HG02759 (cell line): ENCODE measurements around the gene INAVA.
A peak's percentile ranks its signal among the peaks of the same experiment; 100 is the strongest.

ENCODE experiments used
- ATAC-seq: cut with Tn5 transposase; IDR thresholded peaks from one replicate; pipeline ENCODE4 v1.9.1; 2021; ENCODE audit warnings: mild to moderate bottlenecking, moderate library complexity; ENCODE audit not compliant: unreplicated experiment

INAVA gene

DNA sequence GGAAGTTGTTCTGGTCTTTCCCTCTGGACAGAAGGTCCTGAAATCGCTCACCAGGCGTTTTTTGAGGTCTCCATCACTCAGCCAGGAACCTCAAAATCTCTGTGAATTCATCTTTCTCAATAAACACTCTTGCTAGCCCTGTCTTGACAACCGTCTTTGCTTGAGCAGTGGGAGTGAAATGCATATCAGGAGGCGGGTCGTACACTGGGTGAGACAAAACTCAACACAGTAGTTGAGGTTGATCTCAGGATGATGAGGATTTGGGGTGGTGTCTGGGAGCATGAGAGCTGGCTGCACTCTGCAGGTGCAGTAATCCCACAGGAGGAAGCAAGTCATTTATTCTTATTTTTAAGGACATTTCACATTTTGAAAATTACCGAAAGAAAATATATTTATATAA lies 20.0 kb upstream of the INAVA start:
- no peak for ATAC-seq

DNA sequence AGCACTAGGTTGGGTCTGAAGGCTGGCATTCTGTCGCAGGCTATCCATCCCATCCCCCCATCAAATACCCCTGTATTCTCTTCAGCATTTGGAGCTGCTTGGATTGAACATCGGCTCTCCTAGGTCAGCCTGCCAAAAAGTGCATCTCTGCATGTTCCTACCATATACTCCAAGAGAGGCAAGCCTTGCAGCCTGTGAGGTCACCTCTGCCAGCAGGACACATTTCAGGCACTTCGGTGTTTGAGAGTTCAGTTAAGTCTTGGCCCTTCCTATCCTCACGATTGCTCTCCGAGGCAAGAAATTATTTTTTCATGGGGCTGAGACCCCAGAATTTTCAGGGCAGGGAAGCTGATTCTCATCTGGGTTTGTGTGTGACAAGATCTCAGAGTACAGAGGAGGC lies 19.3 kb upstream of the INAVA start:
- no peak for ATAC-seq

DNA sequence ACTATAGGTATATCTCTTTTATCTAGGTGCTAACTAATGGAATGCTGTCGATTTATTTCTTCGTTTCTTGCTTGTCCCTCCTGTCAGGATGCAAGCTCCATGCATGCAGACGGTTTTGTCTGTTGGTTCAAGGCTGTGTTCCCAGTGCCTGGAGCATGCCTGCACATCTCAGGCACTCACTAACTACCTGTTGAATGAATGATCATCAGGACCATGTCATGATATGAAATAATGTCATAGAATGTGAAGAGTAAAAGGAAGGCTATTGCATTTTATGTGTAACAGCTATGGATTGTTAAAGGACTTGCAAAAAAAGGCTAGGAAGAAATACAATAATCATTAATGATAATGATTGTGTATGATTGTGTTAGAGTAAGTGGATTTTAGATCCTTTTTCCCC lies 17.7 kb upstream of the INAVA start:
- ATAC-seq = no peak

DNA sequence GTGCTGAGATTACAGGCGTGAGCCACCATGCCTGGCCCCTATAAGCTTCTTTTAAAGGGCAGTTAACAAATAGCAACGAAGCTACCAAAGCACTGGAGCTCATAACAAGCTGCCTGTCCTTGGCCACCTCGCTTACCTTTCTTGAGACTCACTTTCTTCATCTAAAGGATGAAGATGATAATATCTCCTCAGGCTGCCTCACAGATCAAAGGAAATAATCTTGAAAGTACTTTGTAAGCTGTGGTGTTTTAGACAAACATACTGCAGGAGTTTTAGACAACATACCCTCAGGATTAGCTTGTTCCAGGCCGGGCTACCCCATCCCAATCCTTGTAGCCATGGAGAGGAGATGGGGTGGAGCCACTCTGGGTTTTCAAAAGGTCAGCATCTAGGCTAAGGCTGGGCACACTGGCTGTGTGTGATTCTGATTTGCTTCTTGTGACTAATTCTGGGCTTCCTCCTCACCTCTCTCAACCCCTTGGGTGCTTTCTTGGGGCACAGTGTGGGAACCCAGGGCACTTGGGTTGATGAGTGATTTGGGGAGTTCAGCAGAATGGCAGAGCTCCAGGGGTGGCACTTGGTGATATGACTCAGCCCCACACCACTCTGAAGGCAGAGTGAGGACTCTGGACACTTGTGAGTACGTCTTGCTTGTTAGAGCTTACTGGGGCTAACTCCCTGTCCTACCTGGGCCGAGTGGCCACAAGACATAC lies 16.7 kb upstream of the INAVA start:
- peak; percentile 76 for ATAC-seq

DNA sequence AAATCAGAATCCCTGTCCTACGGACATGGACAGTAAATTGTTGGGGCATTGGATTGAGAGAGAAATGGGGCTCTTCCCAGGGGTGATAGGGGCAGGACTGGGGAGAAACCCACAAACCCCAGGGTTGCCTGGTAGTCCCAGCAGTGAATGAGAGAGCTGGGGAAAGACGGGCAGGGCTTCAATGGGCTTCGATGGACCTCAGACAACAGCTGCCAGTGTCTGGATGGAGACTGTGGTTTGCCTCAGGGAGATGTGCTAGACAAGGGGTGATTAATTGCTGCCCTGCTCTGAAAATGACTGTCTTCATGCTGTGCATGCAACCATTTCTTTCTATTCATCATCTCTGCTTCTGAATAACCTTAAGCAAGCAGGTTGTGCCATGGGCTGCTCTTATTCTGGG lies 14.5 kb upstream of the INAVA start:
- ATAC-seq = peak; percentile 60

DNA sequence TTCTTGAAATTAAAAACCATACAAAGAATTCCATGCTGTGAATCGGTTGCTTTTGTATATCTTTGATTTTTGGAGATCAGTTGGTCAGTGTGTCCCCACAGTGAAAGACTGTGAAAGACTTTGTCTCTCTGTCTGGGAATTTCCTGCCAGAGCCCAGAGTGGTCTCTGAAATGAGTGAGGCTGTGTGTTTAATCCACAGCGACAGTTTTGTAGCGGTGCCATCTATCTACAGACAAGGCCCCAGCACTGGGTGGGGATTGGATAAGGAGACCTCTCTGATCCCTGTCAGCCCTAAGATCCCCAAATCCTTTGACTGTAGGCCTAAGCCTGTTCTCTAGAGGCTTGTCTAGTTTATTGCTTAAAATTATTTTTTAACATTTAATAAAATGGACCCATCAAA lies 11.6 kb upstream of the INAVA start:
- ATAC-seq = no peak

DNA sequence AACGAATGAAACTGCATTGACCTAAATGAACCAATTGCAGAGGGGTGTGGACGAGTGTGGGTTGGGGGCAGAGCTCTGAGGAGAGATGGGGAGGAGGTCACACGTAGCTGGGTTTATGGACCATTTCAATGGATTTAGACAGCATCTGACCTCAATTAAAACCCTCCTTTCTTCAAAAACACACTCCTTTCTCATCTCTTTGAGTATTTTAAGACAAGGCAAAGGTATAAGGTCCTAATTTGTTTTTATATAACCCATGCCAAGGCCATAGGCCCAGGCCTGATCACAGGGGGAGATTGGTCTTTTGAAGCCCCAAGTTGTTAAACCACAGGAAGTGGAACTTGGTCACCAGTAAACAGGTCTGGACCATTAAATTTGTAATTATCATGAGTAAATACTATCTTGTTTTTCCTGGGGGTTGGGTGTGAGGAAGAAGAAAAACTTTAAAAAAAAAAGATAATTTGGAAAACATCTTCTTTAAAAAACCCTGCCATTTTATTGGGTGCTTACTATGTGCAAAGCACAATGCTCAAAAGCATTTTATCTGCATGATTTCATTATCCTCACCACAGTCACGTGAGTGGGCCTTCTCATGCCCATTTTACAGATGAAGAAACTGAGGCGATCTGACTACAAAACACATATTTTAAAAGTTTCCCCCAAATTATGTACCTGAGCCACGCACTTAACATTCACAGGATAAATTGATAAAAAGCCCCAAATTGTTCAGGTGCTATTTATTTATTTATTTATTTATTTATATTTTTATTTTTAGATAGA lies 8.9 kb upstream of the INAVA start:
- ATAC-seq = no peak

DNA sequence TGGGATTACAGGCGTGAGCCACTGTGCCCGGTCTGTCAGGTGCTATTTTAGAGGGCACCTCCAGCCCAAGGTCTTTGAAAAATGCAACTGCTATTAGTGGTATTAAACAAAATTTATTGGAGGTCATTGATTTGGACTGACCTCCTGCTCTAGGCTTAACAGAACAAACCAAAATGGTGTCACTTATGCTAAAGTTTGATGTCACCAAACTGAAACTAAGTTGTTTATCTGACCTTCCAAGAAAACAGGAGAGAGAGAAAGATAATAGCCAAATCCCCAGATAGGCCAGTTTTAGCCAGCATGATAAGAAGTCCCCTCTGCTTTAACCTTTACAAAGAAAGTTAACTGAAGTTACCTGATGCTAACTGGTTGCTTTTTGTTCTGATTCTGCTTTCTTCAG lies 8.1 kb upstream of the INAVA start:
- ATAC-seq = no peak

DNA sequence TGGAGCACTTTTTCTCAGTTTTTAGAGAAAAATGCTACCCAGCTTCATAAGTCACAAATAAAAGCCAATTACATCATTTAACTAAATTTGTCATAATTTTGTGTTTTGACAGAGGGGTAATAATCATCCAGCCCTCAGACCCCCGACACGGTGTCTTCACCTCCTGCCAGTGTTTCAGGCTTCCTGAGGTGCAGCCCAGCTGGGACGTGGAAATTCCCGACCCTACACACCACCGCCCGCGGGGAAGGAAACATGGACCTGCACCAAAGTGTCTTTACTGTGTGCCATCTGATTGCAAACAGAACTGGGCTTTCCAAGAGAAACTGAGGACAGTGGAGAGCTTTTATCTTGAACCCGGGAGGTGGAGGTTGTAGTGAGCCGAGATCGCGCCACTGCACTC lies 7.7 kb upstream of the INAVA start:
- ATAC-seq = no peak

DNA sequence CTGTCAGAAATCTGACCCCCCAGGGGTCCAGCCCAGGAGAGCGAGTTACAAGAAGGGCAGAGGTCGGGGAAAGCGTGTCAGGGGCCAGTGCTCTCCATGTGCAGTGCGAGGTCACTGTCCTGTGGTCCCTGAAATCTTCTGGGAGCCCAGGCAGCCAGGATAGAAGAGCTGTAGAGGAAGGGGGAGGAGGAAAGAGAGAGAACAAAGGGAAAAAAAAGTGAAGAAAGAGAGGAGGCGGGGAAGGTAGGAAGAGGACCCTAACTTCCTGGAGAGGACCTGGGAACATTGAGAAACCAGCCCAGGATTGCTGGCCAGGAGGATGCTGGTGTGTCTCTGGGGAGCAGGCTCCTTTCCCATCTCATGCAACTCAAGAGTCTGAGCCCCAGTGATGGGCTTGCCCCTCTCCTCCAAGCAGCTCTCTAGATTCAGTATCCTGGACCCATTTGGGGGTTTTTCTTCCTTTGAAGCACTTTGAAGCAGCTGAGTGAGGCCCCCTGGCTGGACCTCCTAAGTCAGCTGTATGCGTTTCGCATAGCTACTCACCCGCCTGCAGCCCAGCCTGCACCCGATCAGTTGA lies 6.8 kb upstream of the INAVA start:
- no peak for ATAC-seq

DNA sequence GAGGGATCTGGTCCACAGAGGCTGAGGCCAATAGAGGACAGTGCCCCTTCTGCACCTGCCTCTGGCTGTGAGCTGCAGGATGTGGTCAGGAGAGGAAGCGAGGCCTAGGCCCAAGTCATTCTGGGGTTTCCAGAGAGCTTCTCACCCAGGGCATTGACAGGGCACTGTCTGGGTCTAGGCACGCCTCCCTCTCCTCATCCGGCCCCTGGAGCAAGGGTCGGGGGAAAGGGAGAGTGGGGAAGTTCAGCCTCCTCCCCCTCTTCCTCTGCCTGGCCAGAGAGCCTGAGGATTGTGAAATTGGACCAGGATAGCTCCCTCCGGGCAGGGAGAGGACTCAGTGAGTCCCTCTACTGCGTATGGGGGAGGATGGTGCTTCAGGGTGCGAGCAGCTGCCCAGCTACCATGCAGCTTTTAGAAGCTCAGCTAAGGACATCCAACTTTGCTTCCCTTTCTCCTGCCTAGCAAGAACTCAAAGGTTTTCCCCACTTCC lies 6.3 kb upstream of the INAVA start:
- peak; percentile 90 for ATAC-seq

DNA sequence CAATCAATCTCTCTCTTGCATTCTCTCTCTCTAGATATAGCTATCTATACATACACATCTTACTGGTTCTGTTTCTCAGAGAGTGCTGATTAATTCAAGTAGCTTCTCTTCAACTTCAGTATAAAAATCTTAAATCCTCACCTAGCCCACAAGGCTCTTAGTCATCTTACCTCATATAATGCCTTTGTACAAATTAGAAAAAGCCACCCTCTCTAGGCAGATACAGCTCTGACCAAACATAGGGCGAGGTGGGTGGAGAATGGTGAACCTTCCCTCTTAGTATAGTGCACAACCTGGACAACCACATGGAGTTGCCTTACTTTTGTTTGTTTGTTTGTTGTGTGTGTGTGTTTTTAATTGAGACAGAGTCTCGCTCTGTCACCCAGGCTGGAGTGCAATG lies 5.1 kb upstream of the INAVA start:
- no peak for ATAC-seq

DNA sequence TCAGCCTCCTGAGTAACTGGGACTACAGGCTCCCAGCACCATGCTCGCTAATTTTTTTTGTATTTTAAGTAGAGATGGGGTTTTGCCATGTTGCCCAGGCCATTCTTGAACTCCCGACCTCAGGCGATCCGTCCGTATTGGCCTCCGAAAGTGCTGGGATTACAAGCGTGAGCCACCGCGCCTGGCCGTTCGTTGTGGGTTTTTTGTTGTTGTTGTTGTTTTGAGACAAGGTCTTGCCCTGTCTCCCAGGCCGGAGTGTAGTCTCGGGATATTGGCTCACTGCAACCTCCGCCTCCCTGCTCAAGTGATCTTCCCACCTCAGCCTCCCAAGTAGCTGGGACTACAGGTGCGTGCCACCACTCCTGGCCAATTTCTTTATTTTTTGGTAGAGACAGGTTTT lies 4.7 kb upstream of the INAVA start:
- no peak for ATAC-seq

DNA sequence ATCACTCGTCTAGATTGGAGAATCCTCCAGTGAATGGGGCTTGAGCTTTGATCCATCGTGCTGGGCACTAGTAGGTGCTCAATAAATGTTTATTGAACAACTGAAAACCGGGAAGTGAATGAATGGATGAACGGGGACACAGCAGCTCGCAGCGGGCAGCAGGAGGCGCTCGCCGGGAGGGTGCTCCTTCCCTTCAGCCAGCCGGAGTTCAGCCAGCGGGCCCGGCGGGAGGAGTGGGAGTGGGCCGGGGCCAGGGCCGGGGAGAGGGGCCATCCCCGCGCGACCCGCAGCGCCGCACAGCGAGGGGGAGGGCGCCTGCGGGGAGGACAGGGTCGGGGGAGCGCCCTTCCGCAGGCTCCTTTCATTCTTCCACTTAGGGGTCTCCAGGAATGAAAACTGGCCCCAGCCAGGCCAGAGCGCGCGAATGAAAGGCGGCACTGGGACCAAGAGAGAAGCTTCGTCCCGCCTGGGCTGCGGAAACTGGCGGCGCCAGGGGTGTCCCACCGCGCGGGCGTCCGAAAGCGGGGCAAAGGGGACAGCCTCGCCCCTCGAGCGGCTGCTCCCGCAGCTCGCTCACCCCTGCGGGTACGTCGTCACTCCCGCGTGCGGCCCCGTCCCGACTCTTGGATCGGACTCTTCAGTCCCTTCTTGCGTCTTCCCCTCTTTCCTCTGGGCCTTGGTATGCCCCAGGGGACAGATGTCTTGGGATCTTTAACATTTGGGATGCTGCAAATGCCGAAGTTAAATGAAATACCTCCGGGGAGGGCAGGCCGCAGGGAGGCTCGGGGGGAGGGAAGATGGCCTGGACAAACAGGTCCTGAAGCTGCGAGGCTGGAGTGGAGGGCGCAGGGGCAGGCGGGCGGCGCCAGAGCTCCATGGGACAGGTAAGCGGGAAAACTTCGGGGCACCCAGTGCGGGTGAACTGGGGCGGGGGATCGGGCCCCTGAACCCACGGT lies 3.6 kb upstream of the INAVA start:
- peak; percentile 23 for ATAC-seq

DNA sequence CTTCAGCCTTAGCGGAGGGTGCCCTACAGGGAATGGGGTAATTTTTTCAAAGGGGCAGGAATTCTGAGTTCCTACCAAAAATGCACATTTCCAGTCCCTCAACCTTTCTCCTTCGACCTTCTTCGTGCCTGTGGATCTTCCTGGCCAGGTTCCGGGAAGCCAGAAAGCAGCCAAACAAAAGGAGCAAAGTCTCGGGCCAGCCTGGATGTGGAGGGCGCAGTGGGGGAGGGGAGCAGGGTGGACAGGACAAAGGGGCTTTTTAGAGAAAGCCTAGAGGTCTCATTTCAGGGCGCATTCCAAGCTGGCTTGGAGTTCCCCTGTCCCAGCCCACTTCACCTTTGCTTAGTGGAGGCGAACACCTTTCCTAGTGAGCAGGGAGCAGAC lies 2.9 kb upstream of the INAVA start:
- ATAC-seq = no peak

DNA sequence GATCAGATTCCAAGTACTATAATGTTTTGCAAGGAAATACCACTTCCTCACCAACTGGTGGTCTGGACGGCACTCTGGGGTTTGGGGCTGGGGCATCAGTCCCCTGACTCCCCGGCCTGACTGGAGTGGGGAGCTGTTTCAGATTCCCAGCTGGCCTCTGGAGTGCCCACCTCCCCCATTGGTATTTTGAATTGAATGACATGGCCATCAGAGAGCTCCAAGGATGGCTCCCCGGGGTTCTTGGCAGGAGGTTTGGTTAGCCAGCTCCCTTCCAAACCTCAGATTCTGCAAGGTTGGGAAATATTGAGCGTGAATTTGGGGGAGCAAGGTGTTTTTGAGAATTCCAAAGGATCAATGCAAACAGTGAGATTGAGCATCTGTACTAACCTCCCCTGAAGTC lies 2.2 kb upstream of the INAVA start:
- ATAC-seq = no peak

DNA sequence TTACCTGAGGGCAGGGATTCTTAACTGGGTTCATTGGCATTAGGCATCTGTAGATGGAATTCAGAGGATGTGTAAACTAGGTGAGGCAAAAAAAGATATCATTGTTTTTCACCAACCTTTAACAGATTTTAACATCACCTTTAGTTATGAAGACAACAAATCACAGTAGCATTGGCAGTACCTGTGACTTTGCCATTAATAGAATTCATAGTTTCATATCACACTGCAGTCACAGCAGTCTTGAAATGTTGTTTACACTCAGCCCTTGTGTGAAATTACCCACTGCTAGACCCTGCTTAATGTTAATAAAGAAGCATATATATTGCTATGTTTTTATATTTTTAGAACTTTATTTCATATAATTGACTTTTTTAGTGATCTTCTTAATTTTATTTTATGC lies 1.7 kb upstream of the INAVA start:
- ATAC-seq = no peak

DNA sequence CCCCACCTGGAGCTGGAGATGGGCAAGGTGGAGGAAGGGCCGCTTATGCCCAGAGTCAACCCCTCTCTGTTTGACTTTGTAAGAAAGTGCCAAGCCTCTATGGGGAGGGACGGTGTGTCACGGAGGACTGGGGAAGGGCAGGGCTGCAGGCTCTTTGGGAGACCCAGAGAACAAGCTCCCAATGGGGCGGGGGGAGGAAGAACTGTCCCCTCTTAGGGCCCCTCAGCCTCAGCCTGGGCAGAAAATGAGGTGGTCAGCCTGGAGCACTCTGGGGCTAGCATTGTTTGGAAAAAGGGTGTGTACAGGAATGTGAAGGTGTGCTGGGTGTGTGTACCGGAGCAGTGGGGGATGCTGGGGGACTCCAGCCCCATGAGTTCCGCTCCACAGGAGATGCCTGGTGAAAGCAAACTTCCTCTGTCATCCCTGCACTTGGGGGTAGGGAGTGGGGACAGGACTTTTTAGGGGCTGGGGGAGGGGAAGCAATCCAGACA lies 1.2 kb upstream of the INAVA start:
- ATAC-seq = no peak

DNA sequence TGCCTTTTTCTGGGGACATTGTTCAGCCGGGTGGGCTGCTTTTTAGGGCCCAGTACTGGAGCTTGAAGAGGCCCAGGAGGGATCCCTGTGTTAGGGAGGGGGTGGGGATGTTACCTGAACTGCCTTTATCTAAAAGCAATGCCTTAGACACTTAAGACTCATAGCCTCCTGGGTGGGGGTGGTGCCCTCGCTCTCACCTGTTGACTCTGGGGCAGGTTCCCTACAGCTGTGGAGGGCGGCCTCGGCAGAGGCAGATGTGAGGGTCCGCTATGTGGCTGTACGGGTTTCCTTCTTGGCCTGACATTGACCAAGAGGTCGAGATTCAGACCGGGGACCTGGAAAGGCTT lies 716 bp downstream of the INAVA start:
- no peak for ATAC-seq

DNA sequence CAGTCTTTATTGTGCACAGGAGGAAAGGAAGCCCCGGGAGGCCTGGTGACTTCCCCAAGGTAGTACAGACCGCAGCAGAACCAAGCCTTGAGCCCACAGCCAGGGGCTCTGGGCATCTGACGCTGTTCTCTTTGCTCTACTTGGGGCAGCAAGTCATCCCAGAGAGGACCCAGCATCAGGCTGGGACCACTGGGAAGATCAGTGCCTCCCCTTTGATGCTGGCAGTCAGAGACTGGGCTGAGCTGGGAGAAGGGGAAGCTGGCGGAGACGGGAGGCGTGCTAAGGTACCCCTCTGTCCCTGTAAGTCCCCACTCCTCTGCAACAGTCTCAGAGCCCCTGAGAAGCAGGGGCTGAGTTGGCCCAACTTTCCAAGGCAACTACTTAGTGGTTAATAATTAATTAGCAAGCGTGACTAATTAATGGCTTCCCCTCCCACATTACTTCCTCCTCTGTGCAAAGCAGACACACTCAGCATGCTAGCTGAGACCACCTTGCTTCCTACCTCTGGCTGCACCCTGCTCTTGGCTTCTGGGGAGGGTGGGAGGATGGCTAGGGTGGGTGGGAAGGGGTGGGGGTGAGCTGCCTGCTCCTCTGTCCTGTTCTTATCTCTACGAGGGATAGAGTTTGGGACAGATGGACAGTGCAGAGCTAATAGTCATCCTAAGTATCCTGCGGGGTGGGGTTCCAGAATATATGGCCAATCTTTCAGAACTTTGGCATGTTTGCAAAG lies 1.3 kb downstream of the INAVA start:
- ATAC-seq = peak; percentile 65
